Naive B cell (primary cell): ENCODE data around the gene NANOS3. TPM values are rescaled to one million over a fixed set of nuclear protein-coding genes. Genes with fewer than 3 reads are reported as not detected.

Source experiments
- ATAC-seq, 2 donors: fragments of 150-1000 bp; cut with Tn5 transposase; 2 replicates each; pipeline ENCODE4 v1.10.0; 2021; ENCODE audit warnings: low read depth in 2 of 2, mild to moderate bottlenecking in 2 of 2, moderate library complexity in 2 of 2
- DNase-seq: peaks from one replicate; pipeline ENCODE4 v3.0.0; 2022
- H3K27ac Mint-ChIP-seq, 6 donors: one replicate each; pipeline ENCODE4 v1.8.0; 2020 to 2022; ENCODE audit warnings: mild to moderate bottlenecking in 6 of 6, mixed read lengths in 6 of 6, moderate library complexity in 5 of 6, inconsistent platforms in 2 of 6
- H3K27me3 Mint-ChIP-seq, 3 donors: one replicate each; pipeline ENCODE4 v1.8.0; 2021 to 2022; ENCODE audit warnings: mixed read lengths in 3 of 3, mild to moderate bottlenecking in 1 of 3
- H3K36me3 Mint-ChIP-seq, 2 donors: one replicate each; pipeline ENCODE4 v1.8.0; 2020 to 2022; ENCODE audit warnings: mixed read lengths in 2 of 2, inconsistent platforms in 1 of 2, mild to moderate bottlenecking in 1 of 2
- H3K4me1 Mint-ChIP-seq, 3 donors: one replicate each; pipeline ENCODE4 v1.8.0; 2020 to 2022; ENCODE audit warnings: mixed read lengths in 3 of 3, inconsistent platforms in 1 of 3, mild to moderate bottlenecking in 1 of 3, moderate library complexity in 1 of 3
- H3K4me3 Mint-ChIP-seq, 8 donors: one replicate each; pipeline ENCODE4 v1.8.0; 2020 to 2022; ENCODE audit warnings: mild to moderate bottlenecking in 8 of 8, mixed read lengths in 8 of 8, moderate library complexity in 8 of 8, inconsistent platforms in 2 of 8
- H3K9me3 Mint-ChIP-seq, 7 donors: one replicate each; pipeline ENCODE4 v1.8.0; 2020 to 2022; ENCODE audit warnings: mixed read lengths in 7 of 7, mild to moderate bottlenecking in 5 of 7, inconsistent platforms in 2 of 7, moderate library complexity in 1 of 7
- polyA plus RNA-seq, 6 donors: library from polyadenylated mRNA; unstranded; fragments of 300-500 nt; fragmentation: Illumina TruSeq; gene quantifications; one replicate each; pipeline ENCODE4 v1.2.3, GENCODE V29; 2021; ENCODE audit warnings: low read depth in 6 of 6

NANOS3 gene
- polyA plus RNA-seq, 6 donors from 2014 or later: not detected

GRCh38 chr19:13864046-13864666 is 12.8 kb upstream of the NANOS3 start:
- peak overlapping the region in 2 of 6 donors; percentile 3 to 82 for H3K27ac Mint-ChIP-seq
- DNase-seq (no peak), ATAC-seq (no peak)
- peak overlapping the region; percentile 22 to 91 (median 78) for H3K4me3 Mint-ChIP-seq
- peaks cover 5 to 12% of the 10 kb centered on the region in 2 donors for H3K36me3 Mint-ChIP-seq
- H3K9me3 Mint-ChIP-seq: peaks cover 0 to 1% (median 0%) of the 10 kb centered on the region in 7 donors
- H3K27me3 Mint-ChIP-seq: peaks cover 37 to 48% (median 48%) of the 10 kb centered on the region in 3 donors
- H3K4me1 Mint-ChIP-seq: peaks cover 24 to 32% (median 29%) of the 10 kb centered on the region in 3 donors

- Mint-ChIP-seq H3K9me3 (peaks cover 0 to 1% (median 0%) of the 10 kb centered on the region in 7 donors), H3K4me1 (peaks cover 24 to 29% (median 28%) of the 10 kb centered on the region in 3 donors), H3K27me3 (peaks cover 42 to 55% (median 53%) of the 10 kb centered on the region in 3 donors), H3K27ac (peak overlapping the region in 2 of 6 donors; percentile 3 to 82), H3K4me3 (peak overlapping the region; percentile 35 to 91 (median 78)), H3K36me3 (peaks cover 5 to 12% of the 10 kb centered on the region in 2 donors)
- DNase-seq: no peak
- ATAC-seq: no peak
Observed at GRCh38 chr19:13864667-13865570, 12.0 kb upstream of the NANOS3 start.

DNA sequence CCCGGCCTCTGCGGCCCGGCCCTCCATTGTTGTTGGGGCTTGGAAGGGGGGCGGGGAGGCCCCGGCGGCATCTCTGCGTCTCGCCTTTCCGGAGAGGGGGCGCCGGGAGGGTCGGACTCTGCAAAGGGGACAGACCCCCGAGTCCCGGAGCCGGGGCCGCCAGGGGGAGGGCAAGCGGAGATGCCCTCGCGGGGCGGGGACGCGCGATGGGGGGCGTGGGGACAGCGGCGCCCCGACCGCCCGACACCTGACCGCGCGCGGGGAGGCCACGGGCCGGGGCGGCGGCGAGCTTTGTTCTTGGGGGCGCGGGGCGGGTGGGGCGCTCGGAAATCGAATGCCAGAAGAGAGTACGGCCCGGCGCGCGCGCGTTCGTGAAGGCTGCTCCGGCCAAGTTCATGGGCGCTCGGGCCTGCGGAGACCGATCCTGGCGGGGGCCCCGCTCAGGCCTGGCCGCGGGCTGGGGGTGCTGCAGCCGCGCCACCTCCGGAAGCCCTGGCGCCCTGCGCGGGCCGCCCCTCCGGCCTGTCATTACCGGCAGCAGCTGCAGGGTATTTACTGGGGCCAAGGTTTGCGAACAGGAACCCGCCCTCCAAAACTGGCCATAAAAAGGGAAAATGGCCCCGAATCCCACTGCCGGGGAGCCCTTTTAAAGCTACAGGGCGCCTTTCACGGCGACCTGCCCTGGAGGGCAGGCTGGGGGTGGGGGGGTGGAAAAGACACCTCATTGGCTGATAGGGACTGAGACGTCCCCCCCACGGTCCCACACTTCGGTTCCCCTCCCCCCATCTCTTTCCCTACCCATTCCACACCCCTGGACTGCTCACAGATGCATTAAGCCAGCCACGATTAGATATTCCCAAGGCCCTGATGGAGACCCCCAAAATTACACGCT is 11.1 kb upstream of the NANOS3 start:
- H3K4me3 Mint-ChIP-seq: peak overlapping the region; percentile 33 to 83 (median 77)
- H3K4me1 Mint-ChIP-seq: peaks cover 25 to 29% (median 28%) of the 10 kb centered on the region in 3 donors
- peaks cover 5 to 12% of the 10 kb centered on the region in 2 donors for H3K36me3 Mint-ChIP-seq

DNA sequence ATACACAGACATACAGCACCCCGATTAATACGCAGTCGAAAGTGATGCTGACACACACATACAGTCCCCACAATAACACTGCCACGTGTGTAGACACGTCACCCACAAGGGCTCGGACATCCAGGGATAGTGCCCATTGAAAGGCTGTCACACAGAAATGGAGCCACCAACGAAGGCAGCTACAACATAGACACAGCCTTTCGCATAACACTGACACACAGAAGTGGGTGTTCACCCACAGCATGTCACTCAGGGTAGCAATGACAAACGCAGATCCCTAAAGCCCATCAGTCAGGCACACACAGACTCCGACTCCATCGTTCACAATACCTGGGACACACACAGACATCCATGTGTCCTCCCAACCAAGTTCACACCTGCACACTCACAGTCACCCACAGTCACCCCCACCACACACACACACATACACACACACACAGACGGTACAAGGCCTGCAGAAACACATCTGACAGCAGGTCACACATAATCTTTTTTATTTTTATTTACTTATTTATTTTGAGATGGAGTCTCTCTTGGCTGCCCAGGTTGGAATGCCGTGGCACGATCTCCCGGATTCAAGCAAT is 10.4 kb upstream of the NANOS3 start:
- peak overlapping the region in 3 of 6 donors; percentile 25 to 83 (median 80) for H3K27ac Mint-ChIP-seq
- H3K4me3 Mint-ChIP-seq: peak overlapping the region; percentile 33 to 83 (median 77)
- peaks cover 0 to 1% (median 0%) of the 10 kb centered on the region in 7 donors for H3K9me3 Mint-ChIP-seq
- H3K4me1 Mint-ChIP-seq: peaks cover 22 to 25% (median 23%) of the 10 kb centered on the region in 3 donors
- DNase-seq (no peak), ATAC-seq (no peak)
- peaks cover 47 to 70% (median 68%) of the 10 kb centered on the region in 3 donors for H3K27me3 Mint-ChIP-seq
- H3K36me3 Mint-ChIP-seq: peaks cover 5 to 12% of the 10 kb centered on the region in 2 donors

More for the DNA sequence above, 11.1 kb upstream of the NANOS3 start:
- H3K9me3 Mint-ChIP-seq: peaks cover 0 to 1% (median 0%) of the 10 kb centered on the region in 7 donors
- H3K27ac Mint-ChIP-seq: peak overlapping the region in 2 of 6 donors; percentile 80 to 83
- no peak for ATAC-seq
- DNase-seq: no peak
- peaks cover 42 to 64% (median 61%) of the 10 kb centered on the region in 3 donors for H3K27me3 Mint-ChIP-seq

GRCh38 chr19:13868663-13869062 is 8.3 kb upstream of the NANOS3 start:
- Mint-ChIP-seq H3K4me3 (peak overlapping the region in 2 of 8 donors; percentile 0 to 73), H3K9me3 (peaks cover 0 to 1% (median 0%) of the 10 kb centered on the region in 7 donors), H3K36me3 (peaks cover 5 to 12% of the 10 kb centered on the region in 2 donors), H3K27me3 (peaks cover 45 to 77% (median 76%) of the 10 kb centered on the region in 3 donors), H3K4me1 (peaks cover 20 to 27% (median 25%) of the 10 kb centered on the region in 3 donors), H3K27ac (peak overlapping the region in 2 of 6 donors; percentile 4 to 86)
- no peak for DNase-seq
- ATAC-seq: no peak

DNA sequence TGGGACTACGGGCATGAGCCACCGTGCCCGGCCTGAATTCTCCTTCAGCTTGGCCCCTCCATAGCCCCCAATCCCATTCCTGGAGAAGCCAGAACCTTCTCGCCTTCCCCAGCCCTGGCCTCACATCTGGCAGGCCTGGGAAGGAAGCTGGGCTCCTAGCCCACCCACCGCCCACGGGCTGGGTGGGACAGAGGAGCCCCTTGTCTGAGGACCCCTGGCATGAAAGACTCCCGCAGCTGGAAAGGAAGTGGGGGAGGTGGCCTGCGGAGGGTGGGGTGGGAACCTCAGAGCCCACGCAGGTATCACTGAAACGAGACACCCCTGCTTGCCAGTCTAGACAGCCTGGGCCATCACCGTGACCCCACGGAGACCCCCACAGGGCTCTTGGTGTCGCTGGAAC is 7.7 kb upstream of the NANOS3 start:
- Mint-ChIP-seq H3K36me3 (peaks cover 3 to 10% of the 10 kb centered on the region in 2 donors), H3K4me1 (peaks cover 20 to 25% (median 22%) of the 10 kb centered on the region in 3 donors), H3K27ac (no peak overlapping the region), H3K9me3 (peaks cover 0 to 1% (median 0%) of the 10 kb centered on the region in 7 donors), H3K27me3 (peaks cover 41 to 74% (median 74%) of the 10 kb centered on the region in 3 donors), H3K4me3 (no peak overlapping the region)
- DNase-seq (no peak), ATAC-seq (no peak)

GRCh38 chr19:13870873-13871272 is 6.1 kb upstream of the NANOS3 start:
- Mint-ChIP-seq H3K27me3 (peaks cover 37 to 79% (median 71%) of the 10 kb centered on the region in 3 donors), H3K4me3 (peak overlapping the region in 2 of 8 donors; percentile 24 to 42), H3K27ac (peak overlapping the region in 1 of 6 donors; percentile 56), H3K9me3 (no peaks in the 10 kb centered on the region), H3K4me1 (peaks cover 15 to 21% (median 16%) of the 10 kb centered on the region in 3 donors), H3K36me3 (peaks cover 0 to 5% of the 10 kb centered on the region in 2 donors)
- DNase-seq (no peak), ATAC-seq (no peak)

- peak overlapping the region in 1 of 6 donors; percentile 37 for H3K27ac Mint-ChIP-seq
- DNase-seq: no peak
- H3K9me3 Mint-ChIP-seq: no peaks in the 10 kb centered on the region
- no peak for ATAC-seq
- no peaks in the 10 kb centered on the region for H3K36me3 Mint-ChIP-seq
- peaks cover 7 to 12% (median 10%) of the 10 kb centered on the region in 3 donors for H3K4me1 Mint-ChIP-seq
- H3K4me3 Mint-ChIP-seq: peak overlapping the region; percentile 60 to 87 (median 78)
- H3K27me3 Mint-ChIP-seq: peaks cover 30 to 75% (median 58%) of the 10 kb centered on the region in 3 donors
Observed at GRCh38 chr19:13872339-13872694, 4.6 kb upstream of the NANOS3 start.

DNA sequence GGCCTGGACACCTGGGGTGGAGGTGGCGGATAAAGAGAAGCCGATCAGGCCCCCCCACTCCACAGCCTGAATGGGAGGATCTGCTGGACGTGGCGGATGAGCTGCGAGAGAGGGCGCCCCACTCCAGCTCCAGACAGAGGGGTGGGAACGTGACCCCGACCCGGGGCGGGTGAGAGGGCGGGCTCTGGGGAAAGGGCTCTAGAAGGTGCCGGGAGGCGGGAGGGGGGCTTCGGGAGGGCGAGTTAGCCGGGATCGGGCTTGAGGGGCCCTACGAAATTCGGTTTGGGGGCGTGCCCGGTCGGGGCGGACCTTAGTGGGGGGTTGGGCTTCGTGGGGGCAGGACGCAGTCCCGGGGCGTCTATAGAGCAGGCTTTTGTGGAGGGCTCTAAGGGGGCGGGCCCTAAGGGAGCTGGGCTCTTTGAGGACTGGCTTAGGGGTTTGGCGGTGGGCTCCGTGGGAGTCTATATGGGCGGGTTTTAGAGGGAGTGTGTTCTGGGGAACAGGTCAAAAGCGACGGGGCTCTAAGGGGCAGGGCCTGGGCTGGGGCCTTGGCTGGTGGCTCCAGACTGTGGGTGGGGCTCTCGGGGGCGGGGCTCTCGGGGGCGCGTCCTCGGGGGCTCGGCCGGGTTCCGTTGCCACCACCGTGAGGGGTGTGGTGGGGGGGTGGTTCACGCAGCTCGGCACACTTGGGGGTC is 4.1 kb upstream of the NANOS3 start:
- Mint-ChIP-seq H3K4me1 (peaks cover 7 to 12% (median 10%) of the 10 kb centered on the region in 3 donors), H3K36me3 (no peaks in the 10 kb centered on the region), H3K27ac (no peak overlapping the region), H3K4me3 (peak overlapping the region; percentile 60 to 90 (median 82)), H3K9me3 (no peaks in the 10 kb centered on the region), H3K27me3 (peaks cover 24 to 69% (median 53%) of the 10 kb centered on the region in 3 donors)
- ATAC-seq: peak; percentile 82 to 86
- DNase-seq: peak; percentile 38

DNA sequence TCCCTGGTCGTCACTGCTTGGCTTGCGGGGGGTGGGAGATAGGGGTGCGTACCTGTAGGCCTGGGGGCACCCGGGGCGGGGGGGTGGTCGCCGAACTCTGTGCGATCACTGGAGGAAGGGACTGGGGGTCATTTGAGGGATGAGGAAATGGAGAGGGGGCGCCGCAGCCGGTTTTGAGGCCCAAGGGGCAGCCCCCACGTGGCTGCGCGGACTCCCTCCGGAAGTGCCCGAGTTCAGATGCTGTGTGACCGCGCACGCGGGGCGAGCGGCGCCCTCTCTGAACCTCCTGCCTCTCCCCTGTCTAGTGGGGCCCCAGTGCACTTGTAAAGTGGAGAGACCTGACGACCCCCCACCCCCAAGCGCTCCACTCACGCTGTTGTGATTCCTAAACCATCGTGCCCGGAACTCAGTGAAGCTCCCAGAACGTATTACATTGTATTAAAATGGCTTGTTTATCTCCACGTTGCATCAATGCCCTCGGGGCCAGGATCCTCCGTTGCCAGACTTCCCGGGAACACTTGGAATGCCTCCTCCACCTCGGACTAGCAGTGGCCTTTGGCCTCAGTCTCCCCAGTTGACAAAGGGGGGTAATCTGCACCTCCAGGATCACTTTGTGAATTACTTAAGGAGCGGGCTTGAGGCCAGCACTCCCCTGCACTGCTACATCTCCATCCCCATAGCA is 3.0 kb upstream of the NANOS3 start:
- no peaks in the 10 kb centered on the region for H3K9me3 Mint-ChIP-seq
- peaks cover 19 to 61% (median 42%) of the 10 kb centered on the region in 3 donors for H3K27me3 Mint-ChIP-seq
- DNase-seq: no peak
- peak overlapping the region in 6 of 8 donors; percentile 20 to 72 (median 48) for H3K4me3 Mint-ChIP-seq
- no peaks in the 10 kb centered on the region for H3K36me3 Mint-ChIP-seq
- ATAC-seq: no peak
- peak overlapping the region in 1 of 6 donors; percentile 36 for H3K27ac Mint-ChIP-seq
- H3K4me1 Mint-ChIP-seq: peaks cover 7 to 12% (median 10%) of the 10 kb centered on the region in 3 donors

DNA sequence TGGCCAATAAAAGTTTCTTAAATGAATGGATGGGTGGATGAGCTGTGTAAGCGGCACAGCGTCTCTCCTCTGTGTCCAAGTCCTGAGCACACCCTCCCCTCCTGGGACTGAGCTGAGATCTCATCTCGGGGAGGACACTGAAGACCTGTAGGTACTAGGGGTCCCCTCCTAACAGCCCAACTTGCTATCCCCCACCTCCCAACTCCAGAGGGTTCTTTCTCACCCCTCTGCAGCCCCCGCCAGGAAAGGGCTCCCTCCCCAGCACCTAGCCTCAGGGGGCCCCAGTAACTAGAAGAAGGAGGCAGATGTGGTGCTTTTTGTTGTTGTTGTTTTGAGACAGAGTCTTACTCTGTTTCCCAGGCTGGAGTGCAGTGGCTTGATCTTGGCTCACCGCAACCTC is 1.1 kb upstream of the NANOS3 start:
- Mint-ChIP-seq H3K9me3 (no peaks in the 10 kb centered on the region), H3K36me3 (no peaks in the 10 kb centered on the region), H3K4me1 (peaks cover 16 to 18% (median 17%) of the 10 kb centered on the region in 3 donors), H3K27ac (no peak overlapping the region), H3K4me3 (peak overlapping the region in 1 of 8 donors; percentile 21), H3K27me3 (peaks cover 13 to 43% (median 27%) of the 10 kb centered on the region in 3 donors)
- ATAC-seq (no peak), DNase-seq (no peak)
